ENCODE results near the gene CCDC144A.
"Not testable (repeated sequence)": the region's sequence is repeated elsewhere in the genome, so short reads cannot be mapped to it uniquely, and the experiment has no call there.

The CCDC144A gene

GRCh38 chr17:16751224-16751923 is 61.3 kb downstream of the CCDC144A start:
- not testable (repeated sequence) for H3K27me3 ChIP-seq (ENCODE audit: insufficient read depth, low read length); H3K9me2 ChIP-seq (ENCODE audit: low read depth, low read length); H3K79me2 ChIP-seq (ENCODE audit: insufficient read depth, low read length); H3K9me3 ChIP-seq (ENCODE audit: low read length); H3F3A ChIP-seq (ENCODE audit: insufficient read depth, low read length); H3K4me1 ChIP-seq (ENCODE audit: insufficient read depth, low read length, severe bottlenecking); H3K4me2 ChIP-seq (ENCODE audit: low read length); H2AFZ ChIP-seq (ENCODE audit: low read length); H3K36me3 ChIP-seq (ENCODE audit: insufficient read depth, low read length); H3K4me3 ChIP-seq (ENCODE audit: low read depth, low read length, poor library complexity, severe bottlenecking); H4K20me1 ChIP-seq (ENCODE audit: insufficient read depth, low read length); H3K27ac ChIP-seq (ENCODE audit: low read depth, low read length, poor library complexity, severe bottlenecking); H3K9ac ChIP-seq (ENCODE audit: low read length)
- TF ChIP-seq CTCF (IDR thresholded peaks at IDR 0.05; ENCODE audit: low read length) = peak; percentile 33; the same call in 1 of the 2 replicates

- H3K27ac ChIP-seq (ENCODE audit: low read depth, low read length, poor library complexity, severe bottlenecking); H3K27me3 ChIP-seq (ENCODE audit: insufficient read depth, low read length); H4K20me1 ChIP-seq (ENCODE audit: insufficient read depth, low read length); H3F3A ChIP-seq (ENCODE audit: insufficient read depth, low read length); H3K36me3 ChIP-seq (ENCODE audit: insufficient read depth, low read length); H3K9me2 ChIP-seq (ENCODE audit: low read depth, low read length); H3K4me2 ChIP-seq (ENCODE audit: low read length); H2AFZ ChIP-seq (ENCODE audit: low read length); H3K79me2 ChIP-seq (ENCODE audit: insufficient read depth, low read length); H3K4me1 ChIP-seq (ENCODE audit: insufficient read depth, low read length, severe bottlenecking); H3K9me3 ChIP-seq (ENCODE audit: low read length); H3K9ac ChIP-seq (ENCODE audit: low read length); H3K4me3 ChIP-seq (ENCODE audit: low read depth, low read length, poor library complexity, severe bottlenecking): not testable (repeated sequence)
Measured at GRCh38 chr17:16751924-16752287, 61.9 kb downstream of the CCDC144A start.

GRCh38 chr17:16757520-16757919 is 67.5 kb downstream of the CCDC144A start:
- not testable (repeated sequence) for H3K9me2 ChIP-seq (ENCODE audit: low read depth, low read length); H3K9me3 ChIP-seq (ENCODE audit: low read length); H3K9ac ChIP-seq (ENCODE audit: low read length); H3K4me1 ChIP-seq (ENCODE audit: insufficient read depth, low read length, severe bottlenecking); H3K36me3 ChIP-seq (ENCODE audit: insufficient read depth, low read length); H2AFZ ChIP-seq (ENCODE audit: low read length); H3K79me2 ChIP-seq (ENCODE audit: insufficient read depth, low read length); H3K27ac ChIP-seq (ENCODE audit: low read depth, low read length, poor library complexity, severe bottlenecking); H3K4me3 ChIP-seq (ENCODE audit: low read depth, low read length, poor library complexity, severe bottlenecking); H4K20me1 ChIP-seq (ENCODE audit: insufficient read depth, low read length); H3K27me3 ChIP-seq (ENCODE audit: insufficient read depth, low read length); H3F3A ChIP-seq (ENCODE audit: insufficient read depth, low read length); H3K4me2 ChIP-seq (ENCODE audit: low read length)

GRCh38 chr17:16758177-16758576 is 68.1 kb downstream of the CCDC144A start:
- H3K27me3 ChIP-seq (ENCODE audit: insufficient read depth, low read length); H3K4me2 ChIP-seq (ENCODE audit: low read length); H3K79me2 ChIP-seq (ENCODE audit: insufficient read depth, low read length); H3K4me3 ChIP-seq (ENCODE audit: low read depth, low read length, poor library complexity, severe bottlenecking); H3K27ac ChIP-seq (ENCODE audit: low read depth, low read length, poor library complexity, severe bottlenecking); H3K9ac ChIP-seq (ENCODE audit: low read length); H3K9me2 ChIP-seq (ENCODE audit: low read depth, low read length); H4K20me1 ChIP-seq (ENCODE audit: insufficient read depth, low read length); H3F3A ChIP-seq (ENCODE audit: insufficient read depth, low read length); H3K9me3 ChIP-seq (ENCODE audit: low read length); H3K36me3 ChIP-seq (ENCODE audit: insufficient read depth, low read length); H2AFZ ChIP-seq (ENCODE audit: low read length); H3K4me1 ChIP-seq (ENCODE audit: insufficient read depth, low read length, severe bottlenecking): not testable (repeated sequence)

GRCh38 chr17:16768290-16769175 is 78.5 kb downstream of the CCDC144A start:
- not testable (repeated sequence) for H3K4me1 ChIP-seq (ENCODE audit: insufficient read depth, low read length, severe bottlenecking); H2AFZ ChIP-seq (ENCODE audit: low read length); H3K36me3 ChIP-seq (ENCODE audit: insufficient read depth, low read length); H3K4me3 ChIP-seq (ENCODE audit: low read depth, low read length, poor library complexity, severe bottlenecking); H3K79me2 ChIP-seq (ENCODE audit: insufficient read depth, low read length); H3K27me3 ChIP-seq (ENCODE audit: insufficient read depth, low read length); H3F3A ChIP-seq (ENCODE audit: insufficient read depth, low read length); H3K9me3 ChIP-seq (ENCODE audit: low read length); H3K27ac ChIP-seq (ENCODE audit: low read depth, low read length, poor library complexity, severe bottlenecking); H3K9me2 ChIP-seq (ENCODE audit: low read depth, low read length); H4K20me1 ChIP-seq (ENCODE audit: insufficient read depth, low read length); H3K9ac ChIP-seq (ENCODE audit: low read length); H3K4me2 ChIP-seq (ENCODE audit: low read length)

- not testable (repeated sequence) for H3K4me2 ChIP-seq (ENCODE audit: low read length); H3F3A ChIP-seq (ENCODE audit: insufficient read depth, low read length); H3K79me2 ChIP-seq (ENCODE audit: insufficient read depth, low read length); H4K20me1 ChIP-seq (ENCODE audit: insufficient read depth, low read length); H3K9ac ChIP-seq (ENCODE audit: low read length); H3K9me2 ChIP-seq (ENCODE audit: low read depth, low read length); H3K4me3 ChIP-seq (ENCODE audit: low read depth, low read length, poor library complexity, severe bottlenecking); H3K4me1 ChIP-seq (ENCODE audit: insufficient read depth, low read length, severe bottlenecking); H3K27me3 ChIP-seq (ENCODE audit: insufficient read depth, low read length); H2AFZ ChIP-seq (ENCODE audit: low read length); H3K9me3 ChIP-seq (ENCODE audit: low read length); H3K27ac ChIP-seq (ENCODE audit: low read depth, low read length, poor library complexity, severe bottlenecking); H3K36me3 ChIP-seq (ENCODE audit: insufficient read depth, low read length)
Measured at GRCh38 chr17:16772394-16773145, 82.5 kb downstream of the CCDC144A start.
